Activated CD4-positive, alpha-beta memory T cell treated with anti-CD3 and anti-CD28 coated beads for 36 hours (primary cell): Measurements from ENCODE around the gene SPINDOC. TPM values are rescaled to one million over a fixed set of nuclear protein-coding genes. Genes with fewer than 3 reads are reported as not detected.
"Not testable (repeated sequence)": the region's sequence is repeated elsewhere in the genome, so short reads cannot be mapped to it uniquely, and the experiment has no call there.

Source experiments
- CTCF ChIA-PET: fragments of 350-600 bp; sonication (Branson Sonifier 250); formaldehyde crosslinking; loops from one replicate; lab custom pipeline; 2021; ENCODE audit warnings: antibody characterized with exemption, inconsistent platforms; lab: Charles Lee
- POLR2A ChIA-PET: fragments of 350-600 bp; sonication (Branson Sonifier 250); formaldehyde crosslinking; loops from one replicate; lab custom pipeline; 2021; ENCODE audit warnings: antibody characterized with exemption; lab: Charles Lee
- DNase-seq: peaks from one replicate; pipeline ENCODE4 v3.0.0-alpha.2; 2020
- H3K27ac Mint-ChIP-seq: one replicate; pipeline ENCODE4 v1.8.0; 2021; ENCODE audit warnings: mixed read lengths
- H3K27me3 Mint-ChIP-seq: one replicate; pipeline ENCODE4 v1.8.0; 2021; ENCODE audit warnings: mixed read lengths
- H3K36me3 Mint-ChIP-seq: one replicate; pipeline ENCODE4 v1.8.0; 2021; ENCODE audit warnings: mixed read lengths
- H3K4me1 Mint-ChIP-seq: one replicate; pipeline ENCODE4 v1.8.0; 2021; ENCODE audit warnings: low read depth, mixed read lengths
- H3K4me3 Mint-ChIP-seq: one replicate; pipeline ENCODE4 v1.8.0; 2021; ENCODE audit warnings: mild to moderate bottlenecking, mixed read lengths
- H3K9me3 Mint-ChIP-seq: one replicate; pipeline ENCODE4 v1.8.0; 2021; ENCODE audit warnings: mixed read lengths
- intact Hi-C: fragments of 100-400 bp; cut with micrococcal nuclease; formaldehyde crosslinking; loops from one replicate; pipeline ENCODE4 v1.15.1; 2023
- total RNA-seq, 2 experiments: library from RNA; stranded (reverse); gene quantifications; one replicate each; pipeline ENCODE4 v1.2.3, GENCODE V29; 2021

Gene SPINDOC
- total RNA-seq, 2 experiments from 2014 or later = 27.9 to 29.3 TPM

- no peak for DNase-seq
- Mint-ChIP-seq H3K4me3 (no peak overlapping the region), H3K9me3 (no peaks in the 10 kb centered on the region), H3K27ac (no peak overlapping the region), H3K36me3 (peaks cover 14% of the 10 kb centered on the region), H3K27me3 (no peaks in the 10 kb centered on the region), H3K4me1 (peaks cover 76% of the 10 kb centered on the region)
- POLR2A ChIA-PET = no interaction called here
- CTCF ChIA-PET = interaction anchor here (1.4 kb wide), 1 partner anchor 8 kb away, joined by 4 read pairs; the partner anchor contains the start of gene MARK2
- intact Hi-C loops = no loop called here
Measured at GRCh38 chr11:63846897-63847296, 33.6 kb downstream of the SPINDOC start.

- POLR2A ChIA-PET = no interaction called here
- Mint-ChIP-seq H3K36me3 (peaks cover 14% of the 10 kb centered on the region), H3K27ac (no peak overlapping the region), H3K4me1 (peaks cover 75% of the 10 kb centered on the region), H3K9me3 (no peaks in the 10 kb centered on the region), H3K27me3 (no peaks in the 10 kb centered on the region), H3K4me3 (no peak overlapping the region)
- no peak for DNase-seq
- intact Hi-C loops = no loop called here
- CTCF ChIA-PET = interaction anchor here (1.4 kb wide), 1 partner anchor 9 kb away, joined by 4 read pairs; the partner anchor contains the start of gene MARK2
Measured at GRCh38 chr11:63847363-63847762, 34.1 kb downstream of the SPINDOC start.

- POLR2A ChIA-PET = no interaction called here
- intact Hi-C loops = no loop called here
- no peak for DNase-seq
- H3K4me3 Mint-ChIP-seq = no peak overlapping the region
- CTCF ChIA-PET = no interaction called here
- no peak overlapping the region for H3K27ac Mint-ChIP-seq
- no peaks in the 10 kb centered on the region for H3K9me3 Mint-ChIP-seq
- no peaks in the 10 kb centered on the region for H3K27me3 Mint-ChIP-seq
- H3K4me1 Mint-ChIP-seq = peaks cover 69% of the 10 kb centered on the region
- H3K36me3 Mint-ChIP-seq = peaks cover 4% of the 10 kb centered on the region
Measured at GRCh38 chr11:63849691-63850090, 36.4 kb downstream of the SPINDOC start.

GRCh38 chr11:63850920-63851319, 37.7 kb downstream of the SPINDOC start:
- CTCF ChIA-PET = interaction anchor here (1.2 kb wide), 1 partner anchor 56 kb away, joined by 3 read pairs; no protein-coding TSS in a partner anchor
- H3K4me1 Mint-ChIP-seq = peaks cover 68% of the 10 kb centered on the region
- peak overlapping the region; percentile 24 for H3K27ac Mint-ChIP-seq
- H3K27me3 Mint-ChIP-seq = no peaks in the 10 kb centered on the region
- intact Hi-C loops = loop anchor here (1.0 kb wide), 1 partner anchor 10 kb away; no protein-coding TSS in a partner anchor
- peaks cover 8% of the 10 kb centered on the region for H3K36me3 Mint-ChIP-seq
- POLR2A ChIA-PET = interaction anchor here (1.0 kb wide), 1 partner anchor 16 kb away, joined by 4 read pairs; no protein-coding TSS in a partner anchor
- no peak for DNase-seq
- no peaks in the 10 kb centered on the region for H3K9me3 Mint-ChIP-seq
- no peak overlapping the region for H3K4me3 Mint-ChIP-seq

GRCh38 chr11:63851364-63851763, 38.1 kb downstream of the SPINDOC start:
- ChIA-PET POLR2A (interaction anchor here (1.0 kb wide), 1 partner anchor 16 kb away, joined by 4 read pairs; no protein-coding TSS in a partner anchor), CTCF (interaction anchor here (1.2 kb wide), 1 partner anchor 55 kb away, joined by 3 read pairs; no protein-coding TSS in a partner anchor)
- Mint-ChIP-seq H3K4me3 (peak overlapping the region; percentile 9), H3K4me1 (peaks cover 68% of the 10 kb centered on the region), H3K27me3 (no peaks in the 10 kb centered on the region), H3K36me3 (peaks cover 6% of the 10 kb centered on the region), H3K9me3 (no peaks in the 10 kb centered on the region), H3K27ac (peak overlapping the region; percentile 24)
- no peak for DNase-seq
- intact Hi-C loops = loop anchor here (1.0 kb wide), 1 partner anchor 10 kb away; no protein-coding TSS in a partner anchor

- intact Hi-C loops = loop anchor here (2.0 kb wide), 1 partner anchor 13 kb away; no protein-coding TSS in a partner anchor
- ChIA-PET CTCF (interaction anchor here (1.1 kb wide), 1 partner anchor 17 kb away, joined by 3 read pairs; no protein-coding TSS in a partner anchor), POLR2A (no interaction called here)
Measured at GRCh38 chr11:63853476-63853875, 40.2 kb downstream of the SPINDOC start.

GRCh38 chr11:63854696-63855095, 41.4 kb downstream of the SPINDOC start:
- no peaks in the 10 kb centered on the region for H3K27me3 Mint-ChIP-seq
- H3K4me3 Mint-ChIP-seq = no peak overlapping the region
- peaks cover 53% of the 10 kb centered on the region for H3K4me1 Mint-ChIP-seq
- DNase-seq = no peak
- no peaks in the 10 kb centered on the region for H3K9me3 Mint-ChIP-seq
- peaks cover 6% of the 10 kb centered on the region for H3K36me3 Mint-ChIP-seq
- ChIA-PET POLR2A (interaction anchor here (0.6 kb wide), 1 partner anchor 70 kb away, joined by 4 read pairs; no protein-coding TSS in a partner anchor), CTCF (no interaction called here)
- no peak overlapping the region for H3K27ac Mint-ChIP-seq
- intact Hi-C loops = no loop called here

More at GRCh38 chr11:63853476-63853875, 40.2 kb downstream of the SPINDOC start:
- Mint-ChIP-seq H3K27ac (no peak overlapping the region), H3K9me3 (no peaks in the 10 kb centered on the region), H3K4me1 (peaks cover 62% of the 10 kb centered on the region), H3K27me3 (no peaks in the 10 kb centered on the region), H3K36me3 (peaks cover 6% of the 10 kb centered on the region), H3K4me3 (no peak overlapping the region)
- DNase-seq = no peak

- no peak for DNase-seq
- ChIA-PET POLR2A (interaction anchor here (1.0 kb wide), 1 partner anchor 15 kb away, joined by 3 read pairs; no protein-coding TSS in a partner anchor), CTCF (interaction anchor here (0.6 kb wide), 1 partner anchor 90 kb away, joined by 3 read pairs; no protein-coding TSS in a partner anchor)
- intact Hi-C loops = no loop called here
- peaks cover 7% of the 10 kb centered on the region for H3K36me3 Mint-ChIP-seq
- no peaks in the 10 kb centered on the region for H3K27me3 Mint-ChIP-seq
- peaks cover 45% of the 10 kb centered on the region for H3K4me1 Mint-ChIP-seq
- no peak overlapping the region for H3K27ac Mint-ChIP-seq
- no peak overlapping the region for H3K4me3 Mint-ChIP-seq
- H3K9me3 Mint-ChIP-seq = no peaks in the 10 kb centered on the region
Measured at GRCh38 chr11:63855975-63856374, 42.7 kb downstream of the SPINDOC start.

GRCh38 chr11:63858628-63859550, 45.6 kb downstream of the SPINDOC start:
- no peak overlapping the region for H3K27ac Mint-ChIP-seq
- H3K9me3 Mint-ChIP-seq = no peaks in the 10 kb centered on the region
- ChIA-PET POLR2A (no interaction called here), CTCF (interaction anchor here (0.9 kb wide), 1 partner anchor 87 kb away, joined by 3 read pairs; no protein-coding TSS in a partner anchor)
- peaks cover 38% of the 10 kb centered on the region for H3K4me1 Mint-ChIP-seq
- peaks cover 15% of the 10 kb centered on the region for H3K36me3 Mint-ChIP-seq
- no peaks in the 10 kb centered on the region for H3K27me3 Mint-ChIP-seq
- DNase-seq = no peak
- H3K4me3 Mint-ChIP-seq = no peak overlapping the region
- intact Hi-C loops = no loop called here

GRCh38 chr11:63862923-63863322, 49.7 kb downstream of the SPINDOC start:
- no peaks in the 10 kb centered on the region for H3K27me3 Mint-ChIP-seq
- H3K9me3 Mint-ChIP-seq = no peaks in the 10 kb centered on the region
- ChIA-PET POLR2A (interaction anchor here (0.9 kb wide), 1 partner anchor 14 kb away, joined by 3 read pairs; no protein-coding TSS in a partner anchor), CTCF (interaction anchor here (2.1 kb wide), 1 partner anchor 83 kb away, joined by 8 read pairs; no protein-coding TSS in a partner anchor)
- peaks cover 12% of the 10 kb centered on the region for H3K36me3 Mint-ChIP-seq
- intact Hi-C loops = no loop called here
- peak overlapping the region; percentile 20 for H3K27ac Mint-ChIP-seq
- DNase-seq = no peak
- H3K4me1 Mint-ChIP-seq = peaks cover 48% of the 10 kb centered on the region
- H3K4me3 Mint-ChIP-seq = no peak overlapping the region

- H3K27me3 Mint-ChIP-seq, DNase-seq, H3K27ac Mint-ChIP-seq, H3K9me3 Mint-ChIP-seq, intact Hi-C loops, H3K4me3 Mint-ChIP-seq: not testable (repeated sequence)
- POLR2A ChIA-PET = interaction anchor here (0.9 kb wide), 1 partner anchor 13 kb away, joined by 3 read pairs; no protein-coding TSS in a partner anchor
- H3K36me3 Mint-ChIP-seq = peaks cover 17% of the 10 kb centered on the region
- CTCF ChIA-PET = interaction anchor here (2.1 kb wide), 1 partner anchor 82 kb away, joined by 8 read pairs; no protein-coding TSS in a partner anchor
- H3K4me1 Mint-ChIP-seq = peaks cover 53% of the 10 kb centered on the region
Measured at GRCh38 chr11:63863620-63864019, 50.4 kb downstream of the SPINDOC start.
